B cell (primary cell): Measurements from ENCODE around the gene CASP9. TPM values are rescaled to one million over a fixed set of nuclear protein-coding genes. Genes with fewer than 3 reads are reported as not detected.
A peak's percentile ranks its signal among the peaks of the same experiment; 100 is the strongest.
"Not testable (repeated sequence)": the region's sequence is repeated elsewhere in the genome, so short reads cannot be mapped to it uniquely, and the experiment has no call there.

ENCODE experiments used
- ATAC-seq: fragments of 200-7000 bp; cut with Tn5 transposase; one replicate; pipeline ENCODE4 v1.10.0; 2021; ENCODE audit warnings: low read depth, mild to moderate bottlenecking, moderate number of reproducible peaks, moderate library complexity
- CTCF ChIA-PET: fragments of 350-600 bp; sonication (Branson Sonifier 250); formaldehyde crosslinking; loops from one replicate; lab custom pipeline; 2021; ENCODE audit warnings: antibody characterized with exemption, inconsistent platforms; lab: Charles Lee
- POLR2A ChIA-PET: fragments of 350-600 bp; sonication (Branson Sonifier 250); formaldehyde crosslinking; loops from one replicate; lab custom pipeline; 2021; ENCODE audit warnings: antibody characterized with exemption; lab: Charles Lee
- DNase-seq: peaks from one replicate; pipeline ENCODE4 v3.0.0; 2013
- H2AFZ ChIP-seq: 2 replicates; pipeline ENCODE4 v1.6.1; 2012; ENCODE audit warnings: mild to moderate bottlenecking, low read depth, low read length; ENCODE audit not compliant: insufficient read depth, poor library complexity, severe bottlenecking
- H3K27ac ChIP-seq, 2 donors: 1 replicate in 1 of 2; 2 replicates in 1 of 2; pipeline ENCODE4 v1.5.1; 2012 to 2013; ENCODE audit warnings: low read length in 2 of 2, mild to moderate bottlenecking in 2 of 2, moderate library complexity in 1 of 2
- H3K27me3 ChIP-seq, 4 experiments: fragments of 200-600 bp in 1 of 4; sonication (generic) in 1 of 4; replicated peaks in 1 of 4; 1 replicate in 2 of 4; 2 replicates in 2 of 4; pipeline versions ENCODE4 v1.6.1 to v1.7.0; 2013 to 2016; ENCODE audit warnings: low read length in 3 of 4, mild to moderate bottlenecking in 2 of 4, mixed read lengths in 1 of 4, moderate library complexity in 1 of 4; ENCODE audit not compliant: insufficient read depth in 4 of 4, control insufficient read depth in 3 of 4; ENCODE audit errors: control extremely low read depth in 1 of 4
- H3K36me3 ChIP-seq, 2 experiments: replicated peaks in 1 of 2; 1 replicate in 1 of 2; 2 replicates in 1 of 2; pipeline versions ENCODE4 v1.6.1 to v1.7.1; 2013; ENCODE audit warnings: low read length in 1 of 2; ENCODE audit not compliant: insufficient read depth in 2 of 2, control insufficient read depth in 1 of 2; ENCODE audit errors: control extremely low read depth in 1 of 2, extremely low read depth in 1 of 2
- H3K4me1 ChIP-seq, 2 donors: fragments of 200-600 bp in 1 of 2; sonication (generic) in 1 of 2; 1 replicate in 1 of 2; 2 replicates in 1 of 2; pipeline versions ENCODE4 v1.5.1 to v1.6.1; 2013 to 2017; ENCODE audit warnings: low read length in 2 of 2; ENCODE audit not compliant: control insufficient read depth in 2 of 2, insufficient read depth in 2 of 2
- H3K4me2 ChIP-seq: replicated peaks from 2 replicates; pipeline ENCODE3; 2012; ENCODE audit warnings: mild to moderate bottlenecking, low read depth, low read length; ENCODE audit not compliant: poor library complexity, severe bottlenecking
- H3K4me3 ChIP-seq, 5 experiments: fragments of 200-600 bp in 1 of 5; sonication (generic) in 1 of 5; 1 replicate in 3 of 5; 2 replicates in 2 of 5; pipeline versions ENCODE4 v1.5.1 to v1.7.0; 2011 to 2016; ENCODE audit warnings: low read length in 4 of 5, mild to moderate bottlenecking in 4 of 5, low read depth in 2 of 5, control low read depth in 1 of 5, moderate library complexity in 1 of 5; ENCODE audit not compliant: insufficient read depth in 1 of 5; ENCODE audit errors: control extremely low read depth in 1 of 5, extremely low read depth in 1 of 5
- H3K79me2 ChIP-seq: fragments of 200-600 bp; sonication (generic); one replicate; pipeline ENCODE4 v1.6.0; 2016; ENCODE audit warnings: low read length; ENCODE audit not compliant: control insufficient read depth, insufficient read depth
- H3K9ac ChIP-seq: fragments of 200-600 bp; sonication (generic); 2 replicates; pipeline ENCODE4 v1.6.1; 2017; ENCODE audit warnings: mild to moderate bottlenecking, low read length, moderate library complexity
- H3K9me3 ChIP-seq, 3 donors: one replicate each; pipeline versions ENCODE4 v1.6.1 to v1.7.1; 2013; ENCODE audit warnings: low read length in 2 of 3; ENCODE audit not compliant: control insufficient read depth in 2 of 3, insufficient read depth in 1 of 3; ENCODE audit errors: control extremely low read depth in 1 of 3
- H4K20me1 ChIP-seq: 2 replicates; pipeline ENCODE4 v1.6.0; 2012; ENCODE audit warnings: mild to moderate bottlenecking, low read length; ENCODE audit not compliant: insufficient read depth, control insufficient read depth, poor library complexity, severe bottlenecking
- H3K27ac Mint-ChIP-seq: one replicate; pipeline ENCODE4 v1.8.0; 2021; ENCODE audit warnings: mixed read lengths
- H3K27me3 Mint-ChIP-seq: one replicate; pipeline ENCODE4 v1.8.0; 2021; ENCODE audit warnings: mixed read lengths
- H3K4me1 Mint-ChIP-seq: one replicate; pipeline ENCODE4 v1.8.0; 2021; ENCODE audit warnings: mixed read lengths
- H3K4me3 Mint-ChIP-seq: one replicate; pipeline ENCODE4 v1.8.0; 2021; ENCODE audit warnings: mixed read lengths
- H3K9me3 Mint-ChIP-seq: one replicate; pipeline ENCODE4 v1.8.0; 2022; ENCODE audit warnings: mixed read lengths; ENCODE audit not compliant: insufficient read depth
- CTCF ChIP-seq: fragments of 200-600 bp; IDR thresholded peaks from one replicate; pipeline ENCODE4 v1.8.0; 2022; ENCODE audit warnings: antibody characterized with exemption, mild to moderate bottlenecking
- EZH2 ChIP-seq: IDR thresholded peaks from 2 replicates; pipeline ENCODE4 v1.6.1; 2012; ENCODE audit warnings: borderline replicate concordance, low read depth, mild to moderate bottlenecking, moderate library complexity, low read length; ENCODE audit not compliant: insufficient read depth, poor library complexity, severe bottlenecking
- WGBS: methylation state at CpG from one replicate; pipeline ENCODE4 v1.1.5; 2013; ENCODE audit warnings: missing lambda C conversion rate; ENCODE audit not compliant: insufficient coverage; 5-methylcytosine and 5-hydroxymethylcytosine counted together
- intact Hi-C: fragments of 100-400 bp; cut with micrococcal nuclease; formaldehyde crosslinking; loops from one replicate; pipeline ENCODE4 v1.10.0; 2022
- polyA plus RNA-seq: library from polyadenylated mRNA; depleted of rRNA; stranded (reverse); fragments of >200 nt; gene quantifications from 2 replicates; pipeline ENCODE4 v1.2.3, GENCODE V29; 2012
- total RNA-seq, 2 donors: library from RNA; stranded (reverse); fragments of 120-200 nt in 1 of 2; gene quantifications; 1 replicate in 1 of 2; 2 replicates in 1 of 2; pipeline versions ENCODE4 v1.2.3 to v1.2.4, GENCODE V29; 2013 to 2022

CASP9 gene
- total and polyA plus RNA-seq, 2 donors (not counting 1 experiment from before 2014, with no cell fraction given) = 16.8 to 22.9 TPM

GRCh38 chr1:15522551-15522950 lies 1.5 kb downstream of the CASP9 start:
- 100% methylated on average over 3 of the region's 4 CpGs for whole genome bisulfite sequencing
- peak; percentile 31 for DNase-seq
- H3K4me3 Mint-ChIP-seq = peak overlapping the region; percentile 57
- no peaks in the 10 kb centered on the region for H3K9me3 Mint-ChIP-seq
- H3K27me3 ChIP-seq = no peaks in the 10 kb centered on the region
- ChIA-PET CTCF (interaction anchor here (0.7 kb wide), 1 partner anchor 679 kb away, joined by 3 read pairs; no protein-coding TSS in a partner anchor), POLR2A (no interaction called here)
- H3K4me3 ChIP-seq = no peak overlapping the region
- peaks cover 4 to 7% of the 10 kb centered on the region in 2 experiments for H3K36me3 ChIP-seq
- peaks cover 68% of the 10 kb centered on the region for H3K79me2 ChIP-seq
- no peaks in the 10 kb centered on the region for H3K27me3 Mint-ChIP-seq
- ATAC-seq = no peak
- H3K4me1 Mint-ChIP-seq = peaks cover 55% of the 10 kb centered on the region
- intact Hi-C loops = loop anchor here (5.0 to 10.0 kb wide), 5 partner anchors 115 to 1122 kb away; partner anchors contain the start of genes CPLANE2, EFHD2, NECAP2 and PLEKHM2
- H4K20me1 ChIP-seq = no peaks in the 10 kb centered on the region
- H2AFZ ChIP-seq = no peak overlapping the region
- H3K9ac ChIP-seq = no peak overlapping the region
- no peaks in the 10 kb centered on the region for H3K9me3 ChIP-seq
- no peak overlapping the region for H3K27ac Mint-ChIP-seq
- H3K27ac ChIP-seq = no peak overlapping the region
- TF ChIP-seq CTCF (no peak), EZH2 (no peak)
- H3K4me2 ChIP-seq = peak overlapping the region; percentile 92
- H3K4me1 ChIP-seq = peaks cover 24 to 30% of the 10 kb centered on the region in 2 donors

GRCh38 chr1:15521206-15521906 lies 2.7 kb downstream of the CASP9 start:
- peaks cover 55% of the 10 kb centered on the region for H3K4me1 Mint-ChIP-seq
- CTCF ChIA-PET, H3K27me3 ChIP-seq, H3K4me3 Mint-ChIP-seq, H4K20me1 ChIP-seq, ATAC-seq, H3K4me3 ChIP-seq, DNase-seq, H3K9ac ChIP-seq, H3K27ac ChIP-seq, H2AFZ ChIP-seq, H3K9me3 ChIP-seq, H3K27me3 Mint-ChIP-seq, H3K4me2 ChIP-seq, H3K9me3 Mint-ChIP-seq, H3K27ac Mint-ChIP-seq: not testable (repeated sequence)
- H3K79me2 ChIP-seq = peaks cover 69% of the 10 kb centered on the region
- H3K4me1 ChIP-seq = peaks cover 19 to 24% of the 10 kb centered on the region in 2 donors
- H3K36me3 ChIP-seq = peaks cover 4 to 19% of the 10 kb centered on the region in 2 experiments
- POLR2A ChIA-PET = interaction anchor here (0.7 kb wide), 1 partner anchor 1104 kb away, joined by 4 read pairs; no protein-coding TSS in a partner anchor
- WGBS = 95% methylated on average over 10 of the region's 17 CpGs
- intact Hi-C loops = loop anchor here (5.0 to 10.0 kb wide), 5 partner anchors 114 to 1123 kb away; partner anchors contain the start of genes CPLANE2, EFHD2, NECAP2 and PLEKHM2
